GM18526 (cell line): Measurements from ENCODE around the gene TH.

Experiments
- POLR2A ChIP-seq: IDR thresholded peaks from 3 replicates; pipeline ENCODE4 v1.6.1; 2011; ENCODE audit not compliant: insufficient read length; ENCODE audit errors: extremely low read depth

Gene TH

DNA sequence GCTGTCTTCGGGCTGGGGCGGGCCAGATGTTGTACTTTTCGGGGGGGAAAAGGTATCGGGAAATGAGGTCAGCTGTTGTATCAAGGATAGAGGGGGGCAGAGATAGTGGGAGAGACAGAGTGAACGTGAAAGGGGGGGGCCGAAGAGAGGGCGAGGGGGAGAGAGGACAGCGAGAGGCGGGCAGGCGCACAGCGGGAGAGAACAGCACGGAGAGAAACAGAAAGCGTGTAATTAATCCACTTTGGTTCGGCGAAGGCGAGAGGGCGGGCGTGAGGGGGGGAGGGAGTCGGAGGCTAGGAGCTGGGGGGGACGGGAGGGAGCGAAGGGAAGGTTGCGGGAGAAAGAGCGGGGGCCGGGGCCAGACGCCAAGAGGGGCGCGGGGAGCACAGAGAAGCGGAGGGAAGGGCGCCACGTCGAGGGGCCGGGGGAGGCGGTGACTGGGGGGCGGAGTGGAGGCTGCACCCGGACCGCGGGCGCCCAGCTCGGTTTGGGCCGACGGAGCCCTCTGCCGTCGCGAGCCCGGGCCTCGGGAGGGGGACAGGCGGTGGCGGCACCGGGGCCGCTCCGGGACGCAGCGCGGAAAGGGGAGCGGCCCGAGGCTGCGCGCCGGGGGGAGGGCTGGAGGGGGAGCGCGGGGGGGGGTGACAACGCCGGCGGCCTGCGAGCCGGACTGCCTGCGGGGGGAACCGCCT lies 33.0 kb downstream of the TH start:
- TF ChIP-seq POLR2A, result no peak

GRCh38 chr11:2138068-2138430 lies 33.6 kb downstream of the TH start:
- no peak for TF ChIP-seq POLR2A

DNA sequence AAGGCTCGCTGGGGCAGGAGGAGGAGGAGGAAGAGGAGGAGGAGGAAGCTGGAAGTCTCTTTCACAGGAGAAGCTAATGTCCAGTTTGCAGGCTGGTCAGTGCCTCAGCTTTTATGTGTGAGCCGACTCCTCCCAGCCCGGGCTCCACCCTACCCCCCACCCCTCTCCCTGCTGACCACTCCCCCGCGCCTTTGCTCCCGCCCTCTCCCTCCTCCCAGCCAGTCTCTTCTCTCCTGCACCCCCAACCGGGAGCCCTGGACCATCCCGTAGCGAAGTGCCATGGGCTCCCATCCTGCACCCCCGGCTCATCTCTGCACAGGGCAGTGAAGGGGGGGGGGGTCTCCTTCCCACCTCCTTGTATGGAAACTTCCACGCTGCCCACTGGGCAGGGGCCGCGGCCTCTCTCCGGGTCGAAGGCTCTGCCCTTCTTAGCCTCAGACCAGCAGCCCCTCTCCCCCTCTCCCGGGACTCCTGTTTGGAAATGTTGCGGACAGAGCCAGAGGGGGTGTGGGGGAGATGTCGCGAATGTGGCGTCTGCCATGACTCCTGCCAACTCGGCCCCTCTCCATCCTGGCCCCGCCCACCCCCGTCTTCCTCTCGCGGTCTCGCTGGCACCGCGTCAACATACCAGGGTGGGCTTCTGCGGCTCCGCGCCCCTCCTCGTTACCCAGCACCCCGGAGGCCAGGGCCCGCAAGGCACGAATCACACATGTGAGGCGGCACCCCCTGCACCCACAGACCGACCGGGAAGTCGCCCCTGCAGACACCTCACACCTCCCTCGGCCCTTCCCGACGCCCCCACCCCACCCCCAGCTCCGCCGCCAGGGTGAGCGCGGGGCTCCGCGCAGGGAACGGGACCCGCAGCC lies 34.2 kb downstream of the TH start:
- TF ChIP-seq POLR2A, result no peak

DNA sequence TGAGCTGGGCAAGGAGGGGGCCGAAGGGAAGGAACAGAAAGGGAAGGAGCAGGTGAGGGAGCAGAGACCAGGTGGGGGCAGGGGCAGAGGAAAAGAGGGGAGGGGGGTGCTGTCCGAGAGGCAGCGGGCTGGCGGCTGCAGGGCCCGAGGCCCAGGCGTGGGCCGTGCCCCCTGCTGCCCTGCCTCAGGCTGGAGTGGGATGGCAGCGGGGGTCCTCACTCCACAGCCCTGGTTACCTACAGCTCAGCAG lies 34.7 kb downstream of the TH start:
- no peak for TF ChIP-seq POLR2A

GRCh38 chr11:2136209-2136951 lies 35.2 kb downstream of the TH start:
- no peak for TF ChIP-seq POLR2A

DNA sequence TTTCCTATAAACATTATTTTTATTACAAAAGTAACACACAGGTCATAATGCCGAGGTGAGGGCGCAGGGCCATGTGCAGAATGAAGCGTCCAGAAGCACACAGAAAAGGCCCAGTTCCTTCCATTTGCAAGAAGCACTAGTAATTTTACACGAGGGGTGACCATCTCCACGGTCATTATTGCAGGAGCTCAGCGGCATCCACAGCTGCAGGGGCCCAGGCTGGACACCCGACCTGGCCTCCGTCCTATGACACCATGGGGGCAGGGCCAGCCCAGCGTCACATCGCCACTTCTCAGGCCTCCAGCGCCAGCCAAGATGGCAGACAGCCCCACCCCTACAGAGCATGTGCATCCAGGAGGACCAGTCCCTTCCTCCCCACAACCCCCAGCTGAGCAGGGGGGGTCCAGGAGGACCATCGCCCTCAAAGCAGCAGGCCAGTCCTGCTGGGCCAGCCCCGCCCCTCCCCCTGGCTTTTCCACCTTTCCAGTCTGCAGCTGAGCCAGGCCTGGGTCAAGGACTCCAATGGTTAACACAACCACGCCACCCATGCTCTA lies 35.9 kb downstream of the TH start:
- no peak for TF ChIP-seq POLR2A

- TF ChIP-seq POLR2A, result no peak
Measured at GRCh38 chr11:2135018-2135569, 36.5 kb downstream of the TH start.

GRCh38 chr11:2134022-2135010 lies 37.3 kb downstream of the TH start:
- no peak for TF ChIP-seq POLR2A

DNA sequence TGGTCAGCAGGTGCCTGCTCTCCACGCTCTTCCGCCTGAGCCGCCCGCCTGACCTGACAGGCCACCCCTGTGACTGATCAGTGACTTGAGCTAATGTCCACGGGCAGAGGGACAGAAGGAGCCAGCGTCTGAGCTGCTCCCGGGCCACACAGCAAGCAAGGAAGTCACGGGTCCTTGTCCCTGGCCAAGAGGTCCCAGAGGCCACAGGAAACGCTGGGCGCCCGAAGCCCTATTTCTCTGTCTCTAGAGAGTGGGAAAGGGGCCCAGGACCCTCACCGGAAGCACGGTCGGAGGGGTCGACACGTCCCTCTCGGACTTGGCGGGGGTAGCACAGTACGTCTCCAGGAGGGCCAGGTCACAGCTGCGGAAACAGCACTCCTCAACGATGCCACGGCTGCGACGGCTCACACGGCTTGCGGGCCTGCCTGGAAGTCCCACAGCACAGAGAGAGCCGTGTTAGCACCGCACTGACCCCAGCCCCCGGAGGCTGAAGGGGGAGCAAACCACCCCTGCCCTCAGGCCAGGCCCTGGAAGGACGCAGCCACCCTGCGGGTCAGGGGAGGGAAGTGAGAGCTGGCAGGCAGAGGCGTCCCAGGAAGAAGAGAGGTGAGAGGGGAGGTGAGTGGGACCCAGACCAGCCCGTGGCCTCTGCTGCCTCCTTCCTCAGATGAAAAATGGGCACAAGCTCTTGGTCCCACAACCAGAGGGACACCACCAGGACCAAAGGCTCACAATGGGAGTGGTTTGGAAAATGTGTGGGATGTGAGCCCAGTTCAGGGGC lies 38.2 kb downstream of the TH start:
- no peak for TF ChIP-seq POLR2A

- no peak for TF ChIP-seq POLR2A
Measured at GRCh38 chr11:2132874-2133240, 38.8 kb downstream of the TH start.

DNA sequence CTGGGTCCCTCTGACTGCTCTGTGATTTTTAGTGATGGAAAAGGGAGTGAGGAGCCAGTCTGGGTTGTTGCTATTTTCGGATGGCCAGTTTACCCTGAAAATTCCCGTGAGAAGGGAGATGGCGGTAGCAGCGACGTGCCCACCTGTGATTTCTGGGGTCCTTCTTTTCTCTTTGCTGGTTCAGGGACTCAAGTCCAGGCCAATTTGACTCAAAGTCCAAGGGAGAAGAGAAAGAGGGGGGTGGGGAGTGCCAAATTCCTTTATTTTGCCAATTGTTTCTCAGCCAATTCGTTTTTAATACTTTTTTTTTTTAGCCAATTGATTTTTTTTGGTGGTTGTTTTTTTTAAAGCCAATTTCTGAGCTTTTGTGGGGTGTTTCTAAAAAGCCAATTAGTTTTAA lies 39.4 kb downstream of the TH start:
- TF ChIP-seq POLR2A, result no peak

GRCh38 chr11:2131371-2132236 lies 40.0 kb downstream of the TH start:
- no peak for TF ChIP-seq POLR2A

- TF ChIP-seq POLR2A, result no peak
Measured at GRCh38 chr11:2130881-2131352, 40.7 kb downstream of the TH start.
